Stimulated activated CD4-positive, alpha-beta T cell treated with anti-CD3 and anti-CD28 coated beads, Interleukin-1b, Interleukin-23, amount 100 ng/mL, for 4 hours (primary cell): ENCODE results near the gene STXBP4.

Experiments used
- DNase-seq, 2 donors: peaks; one replicate each; pipeline ENCODE4 v3.0.0-alpha.2; 2020; ENCODE audit warnings: low read depth in 2 of 2

Gene STXBP4

GRCh38 chr17:55116440-55116914, 147.9 kb downstream of the STXBP4 start:
- no peak for DNase-seq

- DNase-seq = no peak
These were observed 148.6 kb downstream of the STXBP4 start for GRCh38 chr17:55117164-55117563.

GRCh38 chr17:55120651-55121050, 152.1 kb downstream of the STXBP4 start:
- DNase-seq = no peak

- no peak for DNase-seq
These were observed 152.7 kb downstream of the STXBP4 start for GRCh38 chr17:55121268-55121667.

- DNase-seq = no peak
These were observed 153.5 kb downstream of the STXBP4 start for GRCh38 chr17:55122114-55122513.

GRCh38 chr17:55124730-55125360, 156.3 kb downstream of the STXBP4 start:
- DNase-seq = no peak

GRCh38 chr17:55133583-55133982, 165.0 kb downstream of the STXBP4 start:
- no peak for DNase-seq

GRCh38 chr17:55134486-55135157, 166.1 kb downstream of the STXBP4 start:
- no peak for DNase-seq

- no peak for DNase-seq
These were observed 172.2 kb downstream of the STXBP4 start for GRCh38 chr17:55140809-55141208.

- DNase-seq = no peak
These were observed 176.0 kb downstream of the STXBP4 start for GRCh38 chr17:55144518-55144917.

- DNase-seq = no peak
These were observed 180.9 kb downstream of the STXBP4 start for GRCh38 chr17:55149485-55149884.

GRCh38 chr17:55152236-55152635, 183.7 kb downstream of the STXBP4 start:
- DNase-seq = no peak

- DNase-seq = no peak
These were observed 185.5 kb downstream of the STXBP4 start for GRCh38 chr17:55154101-55154500.

GRCh38 chr17:55155856-55156560, 187.4 kb downstream of the STXBP4 start:
- DNase-seq = no peak

GRCh38 chr17:55157165-55157564, 188.6 kb downstream of the STXBP4 start:
- no peak for DNase-seq

GRCh38 chr17:55158439-55158838, 189.9 kb downstream of the STXBP4 start:
- DNase-seq = no peak

- DNase-seq = no peak
These were observed 190.7 kb downstream of the STXBP4 start for GRCh38 chr17:55159251-55159650.

- DNase-seq = no peak
These were observed 191.9 kb downstream of the STXBP4 start for GRCh38 chr17:55160501-55160900.

- DNase-seq = no peak
These were observed 193.5 kb downstream of the STXBP4 start for GRCh38 chr17:55161935-55162555.

GRCh38 chr17:55162556-55162946, 194.0 kb downstream of the STXBP4 start:
- DNase-seq = no peak

- DNase-seq = no peak
These were observed 194.8 kb downstream of the STXBP4 start for GRCh38 chr17:55163408-55163807.

GRCh38 chr17:55166506-55166905, 197.9 kb downstream of the STXBP4 start:
- DNase-seq = no peak
